GM19099 (cell line): ENCODE data around the gene CASZ1.

ENCODE experiments used
- POLR2A ChIP-seq: IDR thresholded peaks from 3 replicates; pipeline ENCODE4 v1.6.1; 2011; ENCODE audit warnings: low read depth; ENCODE audit not compliant: insufficient read length; ENCODE audit errors: extremely low read depth

The CASZ1 gene

DNA sequence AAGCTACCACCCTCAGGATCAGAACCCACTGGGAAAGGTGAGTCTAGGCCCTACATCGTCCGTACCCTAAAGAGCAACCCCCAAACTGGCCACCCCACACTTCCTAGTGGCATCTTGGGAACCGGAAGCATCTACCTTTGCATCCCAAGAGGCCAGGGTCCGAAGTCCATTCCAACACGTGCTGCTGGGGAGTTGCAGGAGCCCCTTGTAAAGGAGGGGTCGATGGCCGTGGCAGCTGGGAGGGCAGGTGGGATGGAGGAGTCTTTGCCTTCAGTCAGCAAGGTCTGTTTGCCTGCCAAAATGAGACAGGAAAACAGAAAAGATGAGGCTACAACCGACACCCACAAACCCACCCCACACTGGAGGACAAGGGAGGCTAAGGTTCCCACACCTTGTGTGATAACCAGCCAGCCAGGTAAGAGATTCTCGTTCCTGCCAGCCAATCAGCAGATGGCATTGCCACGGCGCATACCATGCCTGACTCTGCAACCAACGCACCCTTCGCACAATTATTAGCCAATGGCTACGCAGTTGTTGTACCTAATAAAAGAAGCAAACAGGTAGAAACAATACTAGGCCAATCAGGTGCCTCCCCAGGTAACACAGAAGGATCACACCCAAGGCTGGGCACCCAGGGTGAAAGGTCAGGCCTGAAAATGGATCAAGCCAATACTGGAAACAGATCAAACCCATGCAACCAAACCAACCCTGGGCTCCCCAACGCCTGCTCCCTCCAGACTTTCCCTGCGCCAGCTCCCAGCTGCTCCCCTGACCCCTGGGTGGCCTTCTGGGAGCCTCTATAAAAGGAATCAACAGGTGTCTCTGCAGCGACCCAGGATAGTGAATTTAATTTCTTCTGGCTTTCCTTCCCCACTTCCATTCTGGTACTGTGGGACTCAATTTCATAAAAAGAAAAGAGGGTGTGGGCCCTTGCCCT is 35.6 kb downstream of the CASZ1 start:
- TF ChIP-seq POLR2A: no peak

DNA sequence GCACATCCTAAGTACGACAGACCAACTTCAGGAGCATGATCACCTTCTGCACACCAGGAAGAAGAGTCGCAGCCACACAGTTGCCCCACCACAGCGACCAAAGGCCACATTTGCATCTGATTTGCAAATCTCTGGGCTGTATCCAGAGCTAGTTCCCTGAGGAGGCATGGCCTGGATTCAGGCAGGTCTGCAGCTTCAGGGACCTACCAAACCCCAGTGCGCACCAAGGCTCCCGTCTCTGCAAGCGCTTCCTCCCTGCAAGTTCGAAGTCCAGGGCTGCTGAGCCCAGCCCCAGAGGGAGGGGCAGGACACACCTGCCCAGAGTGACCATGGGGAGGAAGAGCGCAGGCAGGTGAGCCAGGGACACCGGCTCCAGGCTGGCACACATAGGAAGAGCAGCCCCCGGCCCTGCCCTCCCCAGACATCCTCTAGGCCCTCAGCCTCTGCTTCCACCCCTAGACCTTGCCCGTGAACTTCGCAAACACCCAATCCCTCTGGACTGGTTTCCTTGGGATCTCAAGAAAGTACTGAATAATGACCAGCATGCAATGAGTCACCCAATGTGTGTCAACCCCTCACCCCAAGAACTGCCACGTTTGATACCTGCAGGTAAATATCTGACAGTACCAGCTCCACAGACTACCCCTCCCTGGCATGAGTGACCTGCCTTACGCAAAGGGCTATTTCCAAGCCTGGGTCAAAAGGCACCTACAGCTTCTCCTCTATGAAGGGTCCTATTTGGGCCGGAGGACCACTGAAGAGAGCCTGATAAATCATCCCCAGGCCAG is 36.8 kb downstream of the CASZ1 start:
- TF ChIP-seq POLR2A: no peak

DNA sequence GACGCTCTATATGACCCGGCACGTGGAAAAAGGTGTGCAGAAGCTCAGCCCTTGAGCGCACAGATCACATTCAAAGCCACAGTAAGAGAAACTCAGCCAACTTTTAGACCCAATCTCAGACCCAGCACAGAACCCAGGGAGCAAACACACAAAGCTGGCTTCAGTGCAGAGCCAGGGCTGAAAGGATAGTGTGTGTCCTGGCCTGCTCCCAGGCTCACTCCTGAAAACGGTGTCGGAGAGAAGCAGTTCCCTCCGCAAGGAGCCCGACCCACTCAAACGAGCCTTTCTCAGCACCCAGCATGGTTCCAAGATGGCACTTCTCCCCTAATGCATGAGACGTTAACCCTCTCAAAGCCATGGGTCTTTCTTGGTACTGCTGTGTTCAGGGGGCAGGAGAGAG is 39.6 kb downstream of the CASZ1 start:
- no peak for TF ChIP-seq POLR2A

DNA sequence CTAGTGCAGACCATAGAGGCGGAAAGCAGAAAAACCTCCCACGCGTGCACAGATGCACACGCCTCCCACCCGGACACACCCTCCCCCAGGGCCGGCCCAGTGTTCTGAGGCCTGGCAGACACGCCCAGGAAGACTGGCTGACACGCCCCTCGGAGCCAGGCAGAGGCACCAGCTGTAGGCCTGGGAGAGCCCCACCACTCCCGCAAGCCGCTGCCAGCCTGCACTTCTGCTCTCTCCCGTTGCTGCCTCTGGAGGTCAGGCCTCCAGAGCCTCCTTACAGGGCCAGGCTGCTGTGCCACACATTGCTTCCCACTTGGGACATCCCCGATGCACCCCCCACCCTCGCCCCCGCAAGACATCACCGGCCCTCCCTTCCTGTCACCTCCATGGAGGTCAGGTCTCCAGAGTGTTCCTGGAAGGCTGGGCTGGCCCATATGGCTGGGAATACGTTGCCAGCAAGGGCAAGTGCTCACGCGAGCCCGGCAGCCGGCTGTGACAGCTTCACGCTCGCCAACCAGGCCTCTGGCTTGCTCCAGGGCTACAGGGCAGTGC is 40.4 kb downstream of the CASZ1 start:
- TF ChIP-seq POLR2A: no peak

DNA sequence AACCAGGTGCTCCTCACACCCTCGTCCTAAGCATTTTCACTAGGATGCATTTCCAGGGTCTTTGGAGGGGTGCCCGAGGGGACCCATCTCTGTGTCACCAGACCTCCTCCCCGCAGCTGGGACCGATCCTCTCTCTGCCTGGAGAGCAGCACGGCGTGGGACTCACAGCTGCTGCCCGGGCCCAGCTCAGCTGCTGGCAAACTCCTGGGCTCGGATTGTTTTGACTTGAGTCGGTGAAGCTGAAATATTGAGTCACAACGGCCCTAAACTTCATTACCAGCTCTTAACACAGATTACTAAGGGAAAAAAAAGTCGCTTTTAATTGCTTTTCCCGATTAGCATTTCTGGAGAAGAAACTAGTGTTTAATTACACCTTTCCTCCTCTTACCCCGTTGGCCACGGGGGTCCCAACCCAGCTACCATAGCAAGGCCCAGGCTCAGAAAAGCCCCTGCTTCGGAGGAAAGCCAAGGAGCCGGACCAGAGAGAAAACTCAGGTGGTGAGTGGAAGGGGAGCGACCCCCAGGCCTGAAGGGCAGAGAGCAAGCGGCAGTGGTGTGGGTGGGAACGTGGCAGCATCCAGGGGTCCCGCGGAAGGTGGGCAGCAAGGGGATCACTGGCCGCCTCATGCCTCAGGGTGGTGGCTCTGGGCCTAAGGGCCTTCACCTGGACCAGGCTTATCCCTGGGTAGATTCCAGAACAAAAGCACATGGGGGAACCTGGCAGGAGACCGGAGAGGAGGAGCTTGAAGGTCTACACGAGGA is 41.7 kb downstream of the CASZ1 start:
- no peak for TF ChIP-seq POLR2A

DNA sequence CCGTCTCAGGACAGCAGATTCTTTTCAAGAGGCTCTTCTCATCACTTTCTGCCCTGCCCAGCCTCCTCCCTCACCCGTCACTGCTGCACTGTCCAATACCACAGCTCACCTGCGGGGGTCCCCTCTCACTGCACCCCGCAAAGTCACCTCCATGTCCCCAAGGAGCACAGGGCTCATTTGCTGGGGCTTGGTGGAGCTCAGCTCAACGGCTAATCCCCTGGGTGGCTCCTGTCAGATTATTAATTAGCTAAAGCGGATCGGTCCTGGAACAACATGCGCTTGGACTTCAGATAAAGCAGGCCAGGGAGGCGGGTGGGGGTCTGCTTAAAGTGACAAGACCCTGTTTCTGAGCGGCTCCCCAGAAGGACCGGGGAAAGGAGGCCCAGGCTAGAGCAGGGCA is 43.1 kb downstream of the CASZ1 start:
- no peak for TF ChIP-seq POLR2A

DNA sequence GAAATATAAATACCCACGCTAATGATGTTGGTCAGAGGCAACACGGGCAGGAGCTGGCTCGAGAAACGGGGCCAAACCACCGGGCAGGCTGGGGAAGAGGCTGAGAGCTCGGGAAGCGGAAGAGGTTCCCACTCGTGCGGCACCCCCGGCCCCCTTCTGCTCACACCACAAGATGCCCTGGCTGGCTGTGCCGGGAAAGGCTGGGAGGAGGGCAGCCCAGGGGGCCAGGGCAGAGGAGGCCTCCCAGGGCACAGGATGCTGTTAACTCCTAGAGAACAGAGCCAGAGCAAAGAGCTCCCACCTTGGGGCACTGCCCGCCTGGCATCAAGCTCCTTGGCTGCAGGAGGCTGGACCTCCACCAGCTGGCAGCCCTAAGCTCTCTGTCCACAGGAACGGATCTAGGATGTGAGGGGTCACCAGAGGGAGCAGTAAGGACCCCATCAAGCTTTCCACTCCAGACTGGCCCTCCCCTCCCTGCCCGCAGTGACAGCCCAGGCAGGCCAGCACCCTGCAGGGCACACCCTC is 44.8 kb downstream of the CASZ1 start:
- no peak for TF ChIP-seq POLR2A

DNA sequence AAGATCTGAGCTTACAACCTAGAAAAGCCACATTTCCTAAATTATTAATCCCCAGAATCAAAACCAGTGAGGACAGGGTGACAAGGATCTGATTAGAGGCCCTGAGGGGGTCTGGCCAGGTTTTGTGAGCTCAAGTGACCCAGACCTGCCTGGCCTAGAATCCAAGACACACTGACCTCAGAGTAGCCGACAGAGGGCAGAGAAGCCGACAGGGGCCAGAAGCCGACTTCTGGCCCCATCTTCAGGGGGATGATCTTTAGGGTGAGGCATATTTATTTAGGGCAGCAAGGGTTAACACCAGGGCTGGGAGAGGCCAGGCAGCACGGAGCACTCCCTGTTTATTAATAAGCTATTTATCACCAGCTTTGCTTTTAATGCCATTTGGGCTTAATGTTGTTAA is 45.3 kb downstream of the CASZ1 start:
- TF ChIP-seq POLR2A: no peak

DNA sequence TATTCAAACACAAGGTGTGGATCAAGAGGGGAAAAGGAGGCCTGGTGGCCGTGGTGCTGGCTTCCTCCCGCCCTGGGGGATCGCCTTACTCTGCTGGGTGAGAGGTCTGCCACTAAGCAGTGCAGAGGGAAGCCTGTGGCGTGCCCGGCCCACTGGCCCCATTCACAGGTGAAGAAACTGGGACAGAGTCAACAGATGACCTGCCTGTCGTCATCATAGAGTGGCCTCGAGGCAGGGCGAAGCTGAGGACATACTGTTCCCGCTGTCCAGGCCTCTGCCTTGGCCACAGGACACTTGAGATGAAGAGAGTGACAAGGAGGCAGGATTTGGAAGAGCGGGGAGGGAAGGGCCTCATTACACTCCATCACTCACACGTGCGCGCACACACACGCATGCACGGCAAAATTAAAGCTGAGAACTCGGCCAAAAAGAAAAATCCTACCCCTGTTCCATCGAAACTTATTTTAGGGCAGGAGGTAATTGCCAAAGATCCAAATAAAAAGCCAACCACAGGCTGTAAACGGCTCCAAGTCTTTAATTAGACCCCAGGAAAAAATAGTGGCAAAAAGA is 50.5 kb downstream of the CASZ1 start:
- TF ChIP-seq POLR2A: no peak

DNA sequence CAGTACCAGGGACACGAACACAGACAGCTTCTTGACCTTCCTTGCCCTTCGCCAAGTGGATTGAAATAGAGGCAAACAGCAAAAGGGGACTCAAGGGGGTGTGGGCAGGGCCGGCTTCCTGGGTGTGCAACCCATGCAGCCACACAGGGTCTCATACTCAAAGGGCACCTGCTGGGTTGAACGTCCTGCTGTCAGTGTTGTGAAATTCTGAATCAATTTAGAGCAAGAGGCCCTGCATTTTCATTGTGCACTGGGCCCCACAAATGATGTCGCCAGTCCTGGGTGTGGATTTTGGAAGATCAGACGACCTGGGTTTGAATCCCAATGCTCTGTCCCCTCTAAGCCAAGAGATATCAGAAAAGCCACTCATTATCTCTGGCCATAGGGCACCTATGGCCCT is 51.1 kb downstream of the CASZ1 start:
- TF ChIP-seq POLR2A: no peak

DNA sequence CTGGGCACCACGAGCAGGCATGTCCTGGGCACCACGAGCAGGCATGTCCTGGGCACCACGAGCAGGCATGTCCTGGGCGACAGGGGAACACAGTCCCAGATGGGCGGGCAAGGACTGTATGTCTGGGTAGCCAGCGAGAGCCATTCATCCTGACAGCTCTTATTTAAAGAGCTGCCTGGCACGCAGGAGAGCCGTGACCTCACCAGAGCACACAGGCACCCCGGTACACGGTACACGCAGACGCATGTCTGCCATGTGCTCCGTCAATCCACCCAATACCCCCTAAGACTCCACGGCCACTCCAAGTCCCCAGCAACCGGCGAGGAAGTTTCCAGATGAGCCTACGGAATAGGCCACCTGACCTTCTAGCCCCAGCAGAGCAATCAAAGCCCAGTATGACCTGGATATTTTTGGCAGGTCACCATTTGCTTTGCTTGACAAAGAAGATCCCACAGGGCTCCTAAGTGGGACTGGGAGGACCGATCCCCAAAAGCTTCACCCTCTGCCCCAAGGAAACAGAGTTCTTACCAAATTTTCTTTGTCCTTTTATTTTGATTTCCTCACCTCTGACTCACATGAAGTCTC is 51.7 kb downstream of the CASZ1 start:
- TF ChIP-seq POLR2A: no peak

DNA sequence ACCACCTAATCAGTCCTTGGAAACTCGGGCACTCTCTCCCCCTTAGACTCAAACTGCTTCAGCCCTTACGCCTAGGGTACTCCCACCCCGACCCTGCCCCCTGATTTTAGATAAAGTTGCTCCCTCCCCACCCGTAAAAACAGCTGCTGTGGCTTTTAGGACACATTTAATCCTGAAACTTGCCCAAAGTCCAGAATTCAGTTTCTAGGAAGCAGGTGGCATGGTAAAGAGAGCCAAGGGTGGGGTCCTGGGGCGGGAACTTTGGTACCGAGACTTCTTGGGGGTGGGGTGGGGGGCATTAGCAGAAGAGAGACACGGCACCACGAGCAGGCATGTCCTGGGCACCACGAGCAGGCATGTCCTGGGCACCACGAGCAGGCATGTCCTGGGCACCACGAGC is 52.4 kb downstream of the CASZ1 start:
- TF ChIP-seq POLR2A: no peak

DNA sequence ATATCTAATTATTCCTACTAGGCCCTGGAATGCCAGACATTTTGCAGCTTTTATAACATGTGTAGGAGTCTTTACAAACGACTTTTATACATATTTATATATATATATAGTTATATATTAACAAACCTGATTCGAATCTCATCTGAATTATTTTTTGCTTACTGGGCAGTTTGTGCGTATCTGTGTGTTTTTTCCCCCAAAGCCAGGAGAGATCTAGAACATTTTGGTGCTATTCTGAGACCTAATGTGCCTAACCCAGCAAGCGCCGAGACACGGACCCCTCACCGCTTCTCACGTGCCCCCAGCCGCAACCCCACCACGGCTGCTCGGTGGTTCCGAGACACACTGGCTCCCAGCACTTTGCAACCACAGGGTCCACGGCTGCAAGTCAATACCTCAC is 54.8 kb downstream of the CASZ1 start:
- TF ChIP-seq POLR2A: no peak

DNA sequence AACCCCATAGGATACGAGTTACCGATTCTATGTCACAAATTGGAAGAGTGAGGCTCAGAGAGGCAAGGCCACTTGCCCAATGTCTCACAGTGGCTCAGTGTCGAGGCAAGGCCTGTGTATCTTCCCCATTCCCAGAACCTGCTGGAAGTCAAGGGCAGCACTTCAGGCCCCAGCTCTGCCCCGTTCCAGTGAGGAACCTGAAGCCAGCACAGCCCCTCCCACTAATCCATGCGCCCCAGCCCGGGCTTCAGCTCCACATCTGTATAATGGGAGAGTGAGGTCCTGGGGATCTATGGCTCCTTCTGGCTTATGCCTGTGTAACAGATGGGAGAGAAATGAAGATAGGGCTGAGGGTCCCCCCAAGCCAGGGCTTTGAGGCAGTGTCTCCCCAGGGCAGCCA is 56.3 kb downstream of the CASZ1 start:
- TF ChIP-seq POLR2A: no peak
